HepG2 (cell line): Measurements from ENCODE around the gene CEBPB. TPM values are rescaled to one million over a fixed set of nuclear protein-coding genes. Genes with fewer than 3 reads are reported as not detected.

Source experiments
- HDAC6 ChIP-seq: fragments of 200-600 bp; sonication (generic); IDR thresholded peaks from 2 replicates; pipeline ENCODE4 v1.7.0; 2017; ENCODE audit warnings: mild to moderate bottlenecking, antibody characterized with exemption, low read length, low read depth
- HMGXB4 ChIP-seq, 2 experiments: sonication (generic) in 1 of 2; formaldehyde crosslinking in 1 of 2; IDR thresholded peaks; 2 replicates each; pipeline versions ENCODE4 v1.4.0 to v1.6.1; 2018 to 2020; ENCODE audit warnings: missing genetic modification reagents in 2 of 2, borderline replicate concordance in 1 of 2, low read depth in 1 of 2, mild to moderate bottlenecking in 1 of 2, missing biosample characterization in 1 of 2
- KLF13 ChIP-seq: sonication (generic); formaldehyde crosslinking; IDR thresholded peaks from 2 replicates; pipeline ENCODE4 v1.4.0; 2020; ENCODE audit warnings: mild to moderate bottlenecking, missing genetic modification reagents
- MBNL3 ChIP-seq: fragments of 250-450 bp; sonication (Bioruptor Pico); conservative IDR thresholded peaks from 2 replicates; pipeline ENCODE4 v1.8.0; 2022; ENCODE audit warnings: mild to moderate bottlenecking, inconsistent platforms
- PITX1 ChIP-seq: sonication (generic); formaldehyde crosslinking; IDR thresholded peaks from 2 replicates; pipeline ENCODE4 v1.5.1; 2020; ENCODE audit warnings: mild to moderate bottlenecking, missing genetic modification reagents
- TAF15 ChIP-seq: fragments of 200-400 bp; formaldehyde crosslinking; IDR thresholded peaks from one replicate; pipeline ENCODE4 v1.6.1; 2018; ENCODE audit warnings: mild to moderate bottlenecking, low read depth, low read length; ENCODE audit not compliant: poor library complexity, severe bottlenecking
- TFAP4 ChIP-seq: sonication (generic); IDR thresholded peaks from 2 replicates; pipeline ENCODE4 v1.6.1; 2016; ENCODE audit warnings: low read depth, borderline replicate concordance
- ZNF12 ChIP-seq: sonication (generic); formaldehyde crosslinking; IDR thresholded peaks from 2 replicates; pipeline ENCODE4 v1.5.0; 2020; ENCODE audit warnings: missing genetic modification reagents
- ZNF280B ChIP-seq: sonication (generic); formaldehyde crosslinking; IDR thresholded peaks from 2 replicates; pipeline ENCODE4 v1.5.0; 2020; ENCODE audit warnings: missing genetic modification reagents, mild to moderate bottlenecking, borderline replicate concordance
- ZNF292 ChIP-seq: sonication (generic); formaldehyde crosslinking; IDR thresholded peaks from 2 replicates; pipeline ENCODE4 v1.8.1; 2022; ENCODE audit warnings: mild to moderate bottlenecking, low read depth, missing genetic modification reagents, borderline replicate concordance
- ZNF44 ChIP-seq: sonication (generic); formaldehyde crosslinking; IDR thresholded peaks from 2 replicates; pipeline ENCODE4 v1.5.1; 2020; ENCODE audit warnings: mild to moderate bottlenecking, missing genetic modification reagents
- ZNF446 ChIP-seq: sonication (generic); formaldehyde crosslinking; IDR thresholded peaks from 2 replicates; pipeline ENCODE4 v1.5.0; 2020; ENCODE audit warnings: mild to moderate bottlenecking, missing genetic modification reagents
- ZNF543 ChIP-seq: sonication (generic); formaldehyde crosslinking; IDR thresholded peaks from 2 replicates; pipeline ENCODE4 v1.4.0; 2020; ENCODE audit warnings: mild to moderate bottlenecking, missing genetic modification reagents
- ZNF556 ChIP-seq: sonication (generic); formaldehyde crosslinking; IDR thresholded peaks from 2 replicates; pipeline ENCODE4 v1.4.0; 2020; ENCODE audit warnings: mild to moderate bottlenecking, missing genetic modification reagents, borderline replicate concordance
- ZNF607 ChIP-seq: sonication (generic); formaldehyde crosslinking; IDR thresholded peaks from 2 replicates; pipeline ENCODE4 v1.5.1; 2020; ENCODE audit warnings: missing genetic modification reagents, mild to moderate bottlenecking, borderline replicate concordance
- ZNF616 ChIP-seq: sonication (generic); formaldehyde crosslinking; IDR thresholded peaks from 2 replicates; pipeline ENCODE4 v1.5.0; 2020; ENCODE audit warnings: low read depth, mild to moderate bottlenecking, missing genetic modification reagents
- ZNF879 ChIP-seq: sonication (generic); formaldehyde crosslinking; IDR thresholded peaks from 2 replicates; pipeline ENCODE4 v1.8.1; 2023; ENCODE audit warnings: missing genetic modification reagents
- polyA plus RNA-seq, 8 experiments: library from polyadenylated mRNA; depleted of rRNA in 3 of 8; stranded (reverse) in 7 of 8; unstranded in 1 of 8; fragments of >200 nt; fragmentation: Illumina TruSeq in 4 of 8; extraction: Trizol in 4 of 8; gene quantifications; 2 replicates each; pipeline versions ENCODE4 v1.2.1 to v1.2.3, GENCODE V29; 2011 to 2016; ENCODE audit warnings: low read depth in 4 of 8, missing spikeins in 1 of 8, mixed read lengths in 1 of 8; ENCODE audit not compliant: insufficient read depth in 1 of 8
- total RNA-seq, 5 experiments: library from RNA; depleted of rRNA; stranded (reverse); fragments of >200 nt; fragmentation: Illumina TruSeq; extraction: Trizol; gene quantifications; 2 replicates each; pipeline ENCODE4 v1.2.3, GENCODE V29; 2016; ENCODE audit warnings: low read depth in 1 of 5
- TF ChIP-seq, protein P1 (sequence below): sonication (generic); formaldehyde crosslinking; IDR thresholded peaks from 2 replicates; pipeline ENCODE4 v1.4.0; 2020; ENCODE audit warnings: missing genetic modification reagents

CEBPB gene
- total and polyA plus RNA-seq, 2 of the 13 experiments (the other 11 are each of a cell fraction or from before 2014, with no cell fraction given) = 18.5 to 28.2 TPM

DNA sequence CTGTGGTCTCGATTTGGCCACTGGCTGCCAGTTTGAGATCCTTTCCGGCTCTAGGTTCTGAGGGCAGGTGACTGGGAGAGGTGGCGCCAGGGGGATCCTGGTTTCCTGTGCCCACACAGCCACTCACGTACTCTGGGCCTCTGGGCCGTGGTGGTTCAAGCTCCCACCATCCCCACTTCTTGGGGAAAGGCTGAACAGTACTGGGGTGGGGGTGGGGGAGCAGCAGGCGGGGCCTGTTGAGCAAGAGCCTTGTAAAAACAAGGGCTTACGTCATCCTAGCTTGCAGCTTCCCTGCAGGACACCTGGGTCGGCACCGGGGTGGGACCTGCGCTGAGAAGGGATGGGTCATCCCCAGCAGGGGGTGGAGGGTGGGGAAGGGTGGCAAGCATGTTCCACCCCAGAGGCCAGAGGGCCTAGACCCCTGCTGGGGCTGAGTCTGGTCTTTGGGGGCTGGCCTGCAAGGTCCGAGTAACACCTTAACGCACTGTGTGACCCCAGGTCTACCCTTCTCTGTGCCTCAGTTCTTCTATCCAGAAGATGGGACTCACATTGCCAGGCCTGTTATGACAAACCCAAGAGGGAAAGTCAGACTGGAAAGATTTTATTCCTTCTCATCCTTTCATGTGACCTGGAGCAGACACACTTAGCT lies 3.1 kb upstream of the CEBPB start (continued):
- peak; percentile 71; the same call in 1 of the 2 replicates for TF ChIP-seq TFAP4
- peak; percentile 73; the same call in 1 of the 2 replicates for TF ChIP-seq ZNF292 (CRISPR knock-in tag)
- TF ChIP-seq, protein P1, sequence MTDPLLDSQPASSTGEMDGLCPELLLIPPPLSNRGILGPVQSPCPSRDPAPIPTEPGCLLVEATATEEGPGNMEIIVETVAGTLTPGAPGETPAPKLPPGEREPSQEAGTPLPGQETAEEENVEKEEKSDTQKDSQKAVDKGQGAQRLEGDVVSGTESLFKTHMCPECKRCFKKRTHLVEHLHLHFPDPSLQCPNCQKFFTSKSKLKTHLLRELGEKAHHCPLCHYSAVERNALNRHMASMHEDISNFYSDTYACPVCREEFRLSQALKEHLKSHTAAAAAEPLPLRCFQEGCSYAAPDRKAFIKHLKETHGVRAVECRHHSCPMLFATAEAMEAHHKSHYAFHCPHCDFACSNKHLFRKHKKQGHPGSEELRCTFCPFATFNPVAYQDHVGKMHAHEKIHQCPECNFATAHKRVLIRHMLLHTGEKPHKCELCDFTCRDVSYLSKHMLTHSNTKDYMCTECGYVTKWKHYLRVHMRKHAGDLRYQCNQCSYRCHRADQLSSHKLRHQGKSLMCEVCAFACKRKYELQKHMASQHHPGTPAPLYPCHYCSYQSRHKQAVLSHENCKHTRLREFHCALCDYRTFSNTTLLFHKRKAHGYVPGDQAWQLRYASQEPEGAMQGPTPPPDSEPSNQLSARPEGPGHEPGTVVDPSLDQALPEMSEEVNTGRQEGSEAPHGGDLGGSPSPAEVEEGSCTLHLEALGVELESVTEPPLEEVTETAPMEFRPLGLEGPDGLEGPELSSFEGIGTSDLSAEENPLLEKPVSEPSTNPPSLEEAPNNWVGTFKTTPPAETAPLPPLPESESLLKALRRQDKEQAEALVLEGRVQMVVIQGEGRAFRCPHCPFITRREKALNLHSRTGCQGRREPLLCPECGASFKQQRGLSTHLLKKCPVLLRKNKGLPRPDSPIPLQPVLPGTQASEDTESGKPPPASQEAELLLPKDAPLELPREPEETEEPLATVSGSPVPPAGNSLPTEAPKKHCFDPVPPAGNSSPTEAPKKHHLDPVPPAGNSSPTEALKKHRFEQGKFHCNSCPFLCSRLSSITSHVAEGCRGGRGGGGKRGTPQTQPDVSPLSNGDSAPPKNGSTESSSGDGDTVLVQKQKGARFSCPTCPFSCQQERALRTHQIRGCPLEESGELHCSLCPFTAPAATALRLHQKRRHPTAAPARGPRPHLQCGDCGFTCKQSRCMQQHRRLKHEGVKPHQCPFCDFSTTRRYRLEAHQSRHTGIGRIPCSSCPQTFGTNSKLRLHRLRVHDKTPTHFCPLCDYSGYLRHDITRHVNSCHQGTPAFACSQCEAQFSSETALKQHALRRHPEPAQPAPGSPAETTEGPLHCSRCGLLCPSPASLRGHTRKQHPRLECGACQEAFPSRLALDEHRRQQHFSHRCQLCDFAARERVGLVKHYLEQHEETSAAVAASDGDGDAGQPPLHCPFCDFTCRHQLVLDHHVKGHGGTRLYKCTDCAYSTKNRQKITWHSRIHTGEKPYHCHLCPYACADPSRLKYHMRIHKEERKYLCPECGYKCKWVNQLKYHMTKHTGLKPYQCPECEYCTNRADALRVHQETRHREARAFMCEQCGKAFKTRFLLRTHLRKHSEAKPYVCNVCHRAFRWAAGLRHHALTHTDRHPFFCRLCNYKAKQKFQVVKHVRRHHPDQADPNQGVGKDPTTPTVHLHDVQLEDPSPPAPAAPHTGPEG = no peak
- TF ChIP-seq MBNL3 (CRISPR knock-in tag) = no peak
- no peak for TF ChIP-seq ZNF44 (CRISPR knock-in tag)
- TF ChIP-seq TAF15 = peak; percentile 97
- TF ChIP-seq ZNF280B (CRISPR knock-in tag) = peak; percentile 48; the same call in 1 of the 2 replicates
- TF ChIP-seq ZNF607 = no peak
- TF ChIP-seq HDAC6 = no peak
- TF ChIP-seq HMGXB4 (CRISPR knock-in tag; IDR thresholded peaks at IDR 0.05; ENCODE audit: borderline replicate concordance in 1 of 2, low read depth in 1 of 2) = peak in 1 of 2 experiments; percentile 53; a peak in 2 of 4 replicates
- TF ChIP-seq ZNF616 = 0 out of 2 replicates have a peak, but pooled peaks have one; percentile 28
- TF ChIP-seq ZNF12 = peak; percentile 8; the same call in 1 of the 2 replicates
- TF ChIP-seq PITX1 (CRISPR knock-in tag) = peak; percentile 16; the same call in 1 of the 2 replicates
- TF ChIP-seq ZNF446 (CRISPR knock-in tag) = peak; percentile 59; the same call in 1 of the 2 replicates
- 0 out of 2 replicates have a peak, but pooled peaks have one; percentile 3 for TF ChIP-seq ZNF543 (CRISPR knock-in tag)
- peak; percentile 74; the same call in 1 of the 2 replicates for TF ChIP-seq KLF13
- TF ChIP-seq ZNF879 (CRISPR knock-in tag) = peak; percentile 84
- TF ChIP-seq ZNF556 (CRISPR knock-in tag) = peak; percentile 73; the same call in 1 of the 2 replicates
